OCI-LY7 (cell line): ENCODE data around the gene SULF2. TPM values are rescaled to one million over a fixed set of nuclear protein-coding genes. Genes with fewer than 3 reads are reported as not detected.

Source experiments
- BruUV-seq: library from RNA; stranded (reverse); fragments of 400-500 nt; replicated peaks from 2 replicates; lab custom pipeline; 2021; lab: Mats Ljungman, UMichigan
- CTCF ChIA-PET: fragments of 300-600 bp; sonication (Branson Sonifier 250); formaldehyde crosslinking; loops from one replicate; lab custom pipeline; 2022; ENCODE audit warnings: antibody characterized with exemption; ENCODE audit not compliant: unreplicated experiment; lab: Charles Lee
- POLR2A ChIA-PET: fragments of 300-600 bp; sonication (Branson Sonifier 250); formaldehyde crosslinking; loops from one replicate; lab custom pipeline; 2022; ENCODE audit warnings: antibody characterized with exemption; lab: Charles Lee
- DNase-seq: peaks from one replicate; pipeline ENCODE4 v3.0.0-alpha.2; 2015; ENCODE audit warnings: low spot score
- H2AFZ ChIP-seq: fragments of 200-600 bp; sonication (generic), shearing (Covaris generic); 2 replicates; pipeline ENCODE4 v1.6.1; 2014; ENCODE audit warnings: mild to moderate bottlenecking, antibody characterized with exemption, low read length, moderate library complexity
- H3K27ac ChIP-seq: fragments of 200-600 bp; sonication (generic); 2 replicates; pipeline ENCODE4 v1.5.1; 2014; ENCODE audit warnings: mixed run types, low read depth, mild to moderate bottlenecking, moderate library complexity, low read length, inconsistent platforms; ENCODE audit not compliant: poor library complexity, severe bottlenecking
- H3K36me3 ChIP-seq: fragments of 200-600 bp; sonication (generic); 2 replicates; pipeline ENCODE4 v1.6.1; 2014; ENCODE audit warnings: mild to moderate bottlenecking, antibody characterized with exemption, low read length, moderate library complexity, mixed read lengths; ENCODE audit not compliant: insufficient read depth
- H3K4me1 ChIP-seq: fragments of 200-600 bp; sonication (generic); 2 replicates; pipeline ENCODE4 v1.5.1; 2014; ENCODE audit warnings: mild to moderate bottlenecking, low read length; ENCODE audit not compliant: insufficient read depth, poor library complexity, severe bottlenecking
- H3K4me2 ChIP-seq: fragments of 200-600 bp; sonication (generic); 2 replicates; pipeline ENCODE4 v1.6.1; 2014; ENCODE audit warnings: mild to moderate bottlenecking, low read length
- H3K4me3 ChIP-seq: fragments of 200-600 bp; sonication (generic); 2 replicates; pipeline ENCODE4 v1.5.1; 2014; ENCODE audit warnings: mild to moderate bottlenecking, low read depth, low read length; ENCODE audit not compliant: poor library complexity, severe bottlenecking
- H3K79me2 ChIP-seq: fragments of 200-600 bp; sonication (generic); 2 replicates; pipeline ENCODE4 v1.6.1; 2016; ENCODE audit warnings: low read depth, mild to moderate bottlenecking, low read length, moderate library complexity, mixed read lengths; ENCODE audit not compliant: insufficient read depth
- H3K9me2 ChIP-seq: fragments of 200-600 bp; sonication (generic); 2 replicates; pipeline ENCODE4 v1.6.1; 2016; ENCODE audit warnings: mild to moderate bottlenecking, low read length, mixed read lengths; ENCODE audit not compliant: insufficient read depth
- H3K9me3 ChIP-seq: fragments of 200-600 bp; sonication (generic); 2 replicates; pipeline ENCODE4 v1.6.1; 2014; ENCODE audit warnings: mild to moderate bottlenecking, mixed run types, low read length, mixed read lengths
- H4K20me1 ChIP-seq: fragments of 200-600 bp; sonication (generic); 2 replicates; pipeline ENCODE4 v1.6.1; 2014; ENCODE audit warnings: mild to moderate bottlenecking, antibody characterized with exemption, low read length, moderate library complexity, mixed read lengths; ENCODE audit not compliant: insufficient read depth
- EZH2phosphoT487 ChIP-seq: fragments of 200-600 bp; sonication (generic); IDR thresholded peaks from 2 replicates; pipeline ENCODE4 v1.6.1; 2018; ENCODE audit warnings: low read depth, borderline replicate concordance, mild to moderate bottlenecking, mixed run types, antibody characterized with exemption, low read length, moderate library complexity, mixed read lengths
- intact Hi-C: fragments of 100-400 bp; cut with micrococcal nuclease; formaldehyde crosslinking; loops from one replicate; pipeline ENCODE4 v1.10.0; 2022; ENCODE audit not compliant: unreplicated experiment
- total RNA-seq, 2 experiments: library from RNA; depleted of rRNA in 1 of 2; stranded (reverse); fragments of >200 nt in 1 of 2; shearing (Covaris generic) in 1 of 2; gene quantifications; 2 replicates each; pipeline ENCODE4 v1.2.3, GENCODE V29; 2014 to 2022
- TF ChIP-seq, protein P1 (sequence below): fragments of 200-600 bp; sonication (generic); conservative IDR thresholded peaks from 2 replicates; pipeline ENCODE4 v1.5.1; 2014; ENCODE audit warnings: mild to moderate bottlenecking, antibody characterized with exemption, low read length, moderate library complexity, mixed read lengths

Gene SULF2
- total RNA-seq, 2 experiments from 2014 or later, result 0.03 to 0.51 TPM

DNA sequence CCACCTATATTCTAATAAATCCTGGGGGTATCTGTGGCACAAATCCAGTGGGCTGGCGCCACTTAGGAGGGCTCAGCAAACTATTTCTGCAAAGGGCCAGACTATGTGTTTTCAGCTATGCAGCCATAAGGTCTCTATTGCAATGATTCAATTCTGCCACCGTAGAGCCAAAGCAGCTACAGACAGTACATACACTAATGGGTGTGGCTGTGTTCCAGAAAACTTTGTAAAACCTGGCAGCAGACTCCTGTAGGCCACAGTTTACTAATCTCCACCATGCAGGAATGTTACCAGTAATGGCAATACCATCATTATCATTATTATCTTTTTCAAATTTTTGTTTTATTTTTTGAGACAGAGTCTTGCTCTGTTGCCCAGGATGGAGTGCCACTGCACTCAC is 65.7 kb downstream of the SULF2 start:
- Histone ChIP-seq H3K27ac (no peak overlapping the region), H3K9me2 (no peaks in the 10 kb centered on the region), H3K4me3 (no peak overlapping the region), H4K20me1 (no peaks in the 10 kb centered on the region), H3K4me2 (no peak overlapping the region), H3K36me3 (no peaks in the 10 kb centered on the region), H3K4me1 (no peaks in the 10 kb centered on the region), H3K9me3 (no peaks in the 10 kb centered on the region), H3K79me2 (no peaks in the 10 kb centered on the region), H2AFZ (no peak overlapping the region)
- POLR2A ChIA-PET, result no interaction called here
- CTCF ChIA-PET, result no interaction called here
- DNase-seq, result no peak
- intact Hi-C loops, result no loop called here
- no TSS peak for BruUV-seq
- TF ChIP-seq, protein P1, sequence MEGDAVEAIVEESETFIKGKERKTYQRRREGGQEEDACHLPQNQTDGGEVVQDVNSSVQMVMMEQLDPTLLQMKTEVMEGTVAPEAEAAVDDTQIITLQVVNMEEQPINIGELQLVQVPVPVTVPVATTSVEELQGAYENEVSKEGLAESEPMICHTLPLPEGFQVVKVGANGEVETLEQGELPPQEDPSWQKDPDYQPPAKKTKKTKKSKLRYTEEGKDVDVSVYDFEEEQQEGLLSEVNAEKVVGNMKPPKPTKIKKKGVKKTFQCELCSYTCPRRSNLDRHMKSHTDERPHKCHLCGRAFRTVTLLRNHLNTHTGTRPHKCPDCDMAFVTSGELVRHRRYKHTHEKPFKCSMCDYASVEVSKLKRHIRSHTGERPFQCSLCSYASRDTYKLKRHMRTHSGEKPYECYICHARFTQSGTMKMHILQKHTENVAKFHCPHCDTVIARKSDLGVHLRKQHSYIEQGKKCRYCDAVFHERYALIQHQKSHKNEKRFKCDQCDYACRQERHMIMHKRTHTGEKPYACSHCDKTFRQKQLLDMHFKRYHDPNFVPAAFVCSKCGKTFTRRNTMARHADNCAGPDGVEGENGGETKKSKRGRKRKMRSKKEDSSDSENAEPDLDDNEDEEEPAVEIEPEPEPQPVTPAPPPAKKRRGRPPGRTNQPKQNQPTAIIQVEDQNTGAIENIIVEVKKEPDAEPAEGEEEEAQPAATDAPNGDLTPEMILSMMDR, result no peak
- no peak for TF ChIP-seq EZH2phosphoT487

DNA sequence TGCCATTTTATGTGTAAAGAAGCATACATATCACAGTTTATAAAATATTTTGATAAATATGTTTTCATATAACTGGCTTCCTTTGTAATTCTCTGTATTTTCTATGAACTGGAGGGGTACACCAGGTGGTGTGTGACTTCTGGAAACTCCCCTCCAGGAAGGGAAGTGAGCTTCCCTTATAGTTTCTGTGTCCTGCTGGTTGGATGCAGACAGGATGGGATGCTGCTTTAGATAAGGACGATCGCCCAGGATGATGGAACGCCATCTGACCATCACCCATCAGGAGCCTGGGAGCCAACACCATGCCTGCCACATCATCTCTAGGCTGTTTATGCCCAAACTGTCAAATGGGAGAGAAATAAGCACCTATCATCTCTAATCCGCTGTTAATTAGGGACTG is 66.1 kb downstream of the SULF2 start:
- ChIA-PET CTCF (no interaction called here), POLR2A (no interaction called here)
- no peak overlapping the region for H3K4me2 ChIP-seq
- H3K9me2 ChIP-seq, result no peaks in the 10 kb centered on the region
- no peaks in the 10 kb centered on the region for H3K4me1 ChIP-seq
- no peak overlapping the region for H3K4me3 ChIP-seq
- no TSS peak for BruUV-seq
- no peak overlapping the region for H2AFZ ChIP-seq
- DNase-seq, result no peak
- H3K36me3 ChIP-seq, result no peaks in the 10 kb centered on the region
- TF ChIP-seq, protein P1, result no peak
- no peak for TF ChIP-seq EZH2phosphoT487
- H3K27ac ChIP-seq, result no peak overlapping the region
- H3K9me3 ChIP-seq, result no peaks in the 10 kb centered on the region
- H3K79me2 ChIP-seq, result no peaks in the 10 kb centered on the region
- intact Hi-C loops, result no loop called here
- no peaks in the 10 kb centered on the region for H4K20me1 ChIP-seq

DNA sequence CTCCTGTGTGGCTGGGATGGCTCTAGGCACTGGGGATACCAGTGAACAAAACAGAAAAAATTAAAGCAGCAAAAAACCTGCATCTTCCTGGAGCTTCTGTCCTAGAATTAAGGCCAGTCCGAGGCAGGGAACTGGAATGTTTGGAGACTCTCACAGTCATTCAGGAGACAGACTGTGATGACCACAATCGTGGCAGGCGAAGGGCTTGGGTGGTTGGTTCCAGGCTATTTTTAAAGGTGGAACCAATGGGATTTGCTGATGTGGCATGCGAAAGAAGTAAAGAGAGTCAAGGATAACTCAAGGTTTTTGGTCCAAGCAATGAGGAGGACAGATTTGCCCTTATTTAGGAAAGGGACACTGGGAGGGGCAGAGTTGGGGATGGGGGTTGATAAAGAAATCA is 66.9 kb downstream of the SULF2 start:
- no peak for DNase-seq
- Histone ChIP-seq H3K36me3 (no peaks in the 10 kb centered on the region), H3K9me2 (no peaks in the 10 kb centered on the region), H3K4me3 (no peak overlapping the region), H3K79me2 (no peaks in the 10 kb centered on the region), H2AFZ (no peak overlapping the region), H4K20me1 (no peaks in the 10 kb centered on the region), H3K4me2 (no peak overlapping the region), H3K9me3 (no peaks in the 10 kb centered on the region), H3K27ac (no peak overlapping the region), H3K4me1 (no peaks in the 10 kb centered on the region)
- intact Hi-C loops, result no loop called here
- TF ChIP-seq, protein P1, result no peak
- no peak for TF ChIP-seq EZH2phosphoT487
- POLR2A ChIA-PET, result no interaction called here
- no TSS peak for BruUV-seq
- CTCF ChIA-PET, result no interaction called here
